LNCAP (cell line): ENCODE measurements around the gene MIOX.

Experiments
- CTCF ChIP-seq: fragments of 450-650 bp; IDR thresholded peaks from 2 replicates; pipeline ENCODE4 v1.5.1; 2017; ENCODE audit warnings: mild to moderate bottlenecking

The MIOX gene

GRCh38 chr22:50446708-50447575 is 39.7 kb upstream of the MIOX start:
- TF ChIP-seq CTCF, result no peak

GRCh38 chr22:50447576-50448551 is 38.8 kb upstream of the MIOX start:
- TF ChIP-seq CTCF, result no peak

GRCh38 chr22:50452649-50453048 is 34.0 kb upstream of the MIOX start:
- no peak for TF ChIP-seq CTCF

- no peak for TF ChIP-seq CTCF
These were observed 32.0 kb upstream of the MIOX start for GRCh38 chr22:50454556-50455075.

GRCh38 chr22:50455201-50455600 is 31.5 kb upstream of the MIOX start:
- no peak for TF ChIP-seq CTCF

- no peak for TF ChIP-seq CTCF
These were observed 30.6 kb upstream of the MIOX start for GRCh38 chr22:50456026-50456425.

GRCh38 chr22:50456466-50457234 is 30.0 kb upstream of the MIOX start:
- peak; percentile 27; the same call in 1 of the 2 replicates for TF ChIP-seq CTCF
